ENCODE measurements around the gene PHACTR4.
"Not testable (repeated sequence)": the region's sequence is repeated elsewhere in the genome, so short reads cannot be mapped to it uniquely, and the experiment has no call there.

PHACTR4 gene

GRCh38 chr1:28369371-28370238 lies at the start of gene PHACTR4:
PHACTR4 (plus strand) TSS chr1:28369740; CDS start chr1:28407448, 37,708 bp downstream.
- no peak for FAIRE-seq

- no peak for FAIRE-seq
Observed at GRCh38 chr1:28322194-28322593, 47.3 kb upstream of the PHACTR4 start.

- FAIRE-seq = no peak
Observed at GRCh38 chr1:28323720-28324119, 45.8 kb upstream of the PHACTR4 start.

GRCh38 chr1:28326515-28326914 lies 43.0 kb upstream of the PHACTR4 start:
- no peak for FAIRE-seq

GRCh38 chr1:28326984-28327383 lies 42.6 kb upstream of the PHACTR4 start:
- no peak for FAIRE-seq

- not testable (repeated sequence) for FAIRE-seq
Observed at GRCh38 chr1:28327431-28327830, 42.1 kb upstream of the PHACTR4 start.

- FAIRE-seq = no peak
Observed at GRCh38 chr1:28328228-28328648, 41.3 kb upstream of the PHACTR4 start.

GRCh38 chr1:28329395-28330153 lies 40.0 kb upstream of the PHACTR4 start:
- no peak for FAIRE-seq

GRCh38 chr1:28338897-28339296 lies 30.6 kb upstream of the PHACTR4 start:
- no peak for FAIRE-seq

GRCh38 chr1:28339551-28339950 lies 30.0 kb upstream of the PHACTR4 start:
- FAIRE-seq = no peak

- peak; percentile 16 for FAIRE-seq
Observed at GRCh38 chr1:28340221-28340974, 29.1 kb upstream of the PHACTR4 start.

- FAIRE-seq = no peak
Observed at GRCh38 chr1:28341591-28341990, 27.9 kb upstream of the PHACTR4 start.

GRCh38 chr1:28343405-28343804 lies 26.1 kb upstream of the PHACTR4 start:
- no peak for FAIRE-seq

- FAIRE-seq = not testable (repeated sequence)
Observed at GRCh38 chr1:28353248-28353810, 16.2 kb upstream of the PHACTR4 start.

GRCh38 chr1:28354121-28354520 lies 15.4 kb upstream of the PHACTR4 start:
- no peak for FAIRE-seq

- no peak for FAIRE-seq
Observed at GRCh38 chr1:28358716-28359115, 10.8 kb upstream of the PHACTR4 start.

GRCh38 chr1:28359592-28360239 lies 9.8 kb upstream of the PHACTR4 start:
- peak; percentile 81 for FAIRE-seq

- no peak for FAIRE-seq
Observed at GRCh38 chr1:28364888-28365287, 4.7 kb upstream of the PHACTR4 start.

- FAIRE-seq = no peak
Observed at GRCh38 chr1:28365864-28366263, 3.7 kb upstream of the PHACTR4 start.

- FAIRE-seq = not testable (repeated sequence)
Observed at GRCh38 chr1:28368608-28369007, 932 bp upstream of the PHACTR4 start.

GRCh38 chr1:28370239-28371009 lies 884 bp downstream of the PHACTR4 start:
- no peak for FAIRE-seq

GRCh38 chr1:28371010-28371377 lies 1.5 kb downstream of the PHACTR4 start:
- no peak for FAIRE-seq
